HEK293T (cell line): ENCODE measurements around the gene ULK1.

Experiments
- ARNT ChIP-seq: fragments of 450-650 bp; IDR thresholded peaks from 2 replicates; pipeline ENCODE4 v1.6.1; 2017; ENCODE audit warnings: mild to moderate bottlenecking
- BHLHE40 ChIP-seq: fragments of 450-650 bp; IDR thresholded peaks from 2 replicates; pipeline ENCODE4 v1.6.1; 2016; ENCODE audit warnings: mild to moderate bottlenecking, moderate library complexity, borderline replicate concordance
- FOXA1 ChIP-seq: fragments of 450-650 bp; IDR thresholded peaks from 2 replicates; pipeline ENCODE4 v1.6.1; 2016; ENCODE audit warnings: mild to moderate bottlenecking
- FOXK2 ChIP-seq: fragments of 450-650 bp; IDR thresholded peaks from 2 replicates; pipeline ENCODE4 v1.6.1; 2016; ENCODE audit warnings: mild to moderate bottlenecking
- FOXM1 ChIP-seq: fragments of 450-650 bp; IDR thresholded peaks from 2 replicates; pipeline ENCODE4 v1.6.1; 2017; ENCODE audit warnings: mild to moderate bottlenecking, borderline replicate concordance
- HDGF ChIP-seq: fragments of 450-650 bp; IDR thresholded peaks from 2 replicates; pipeline ENCODE4 v1.6.1; 2017; ENCODE audit warnings: antibody characterized with exemption, borderline replicate concordance
- L3MBTL2 ChIP-seq: fragments of 450-650 bp; conservative IDR thresholded peaks from 2 replicates; pipeline ENCODE4 v1.6.1; 2016; ENCODE audit warnings: mild to moderate bottlenecking
- LEF1 ChIP-seq: fragments of 450-650 bp; IDR thresholded peaks from 2 replicates; pipeline ENCODE4 v1.6.1; 2017; ENCODE audit warnings: mild to moderate bottlenecking, borderline replicate concordance
- NFRKB ChIP-seq: fragments of 450-650 bp; IDR thresholded peaks from 2 replicates; pipeline ENCODE4 v1.6.1; 2016; ENCODE audit warnings: mild to moderate bottlenecking, moderate library complexity
- SP1 ChIP-seq: fragments of 450-650 bp; IDR thresholded peaks from 2 replicates; pipeline ENCODE4 v1.6.1; 2017

DNA sequence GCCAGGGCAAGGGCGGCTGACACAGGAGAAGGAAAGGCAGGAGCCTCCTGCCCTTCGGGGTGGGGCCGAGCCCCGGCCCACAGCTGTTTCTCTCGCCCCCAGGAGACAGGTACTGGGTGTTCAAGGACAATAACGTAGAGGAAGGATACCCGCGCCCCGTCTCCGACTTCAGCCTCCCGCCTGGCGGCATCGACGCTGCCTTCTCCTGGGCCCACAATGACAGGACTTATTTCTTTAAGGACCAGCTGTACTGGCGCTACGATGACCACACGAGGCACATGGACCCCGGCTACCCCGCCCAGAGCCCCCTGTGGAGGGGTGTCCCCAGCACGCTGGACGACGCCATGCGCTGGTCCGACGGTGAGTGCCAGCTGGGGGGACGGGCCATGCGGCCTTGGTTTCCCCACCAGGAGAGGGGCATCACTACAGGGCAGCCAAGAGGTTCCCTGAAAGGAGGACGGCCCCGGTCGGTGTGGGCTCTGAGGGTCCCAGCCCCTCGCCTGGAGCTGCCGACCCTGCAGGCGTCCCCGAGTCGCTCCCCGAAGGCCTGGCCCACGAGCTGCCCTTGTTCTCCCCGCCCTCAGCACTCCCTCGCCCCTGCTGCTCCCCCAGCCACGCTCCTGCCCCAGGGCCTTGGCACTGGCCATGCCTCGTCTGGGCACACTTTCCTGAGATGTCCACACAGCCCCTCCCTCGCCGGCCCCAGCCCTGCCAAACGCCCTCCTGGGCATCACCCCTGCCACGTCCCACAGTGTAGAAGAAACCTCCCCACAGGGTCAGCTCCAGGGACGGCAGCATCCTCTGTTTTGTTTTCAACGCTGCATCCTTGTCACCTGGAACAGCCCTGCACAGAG, 44.5 kb upstream of the ULK1 start:
- TF ChIP-seq HDGF (no peak), L3MBTL2 (no peak), SP1 (no peak), FOXM1 (no peak), FOXK2 (no peak), NFRKB (no peak), FOXA1 (no peak), ARNT (no peak), BHLHE40 (no peak), LEF1 (no peak)
